Measurements from ENCODE around the gene PCID2.

The PCID2 gene

GRCh38 chr13:113161433-113161832 is 47.0 kb downstream of the PCID2 start:
- DNase-seq (ENCODE audit: extremely low spot score): no peak
- POLR2A ChIA-PET: no interaction called here
- TF ChIP-seq CTCF (IDR thresholded peaks at IDR 0.05; ENCODE audit: control extremely low read depth, extremely low read depth, low read depth, missing control alignments): no peak
- CTCF ChIA-PET: interaction anchor here (0.8 kb wide), 1 partner anchor 8 kb away, joined by 4 read pairs; no protein-coding TSS in a partner anchor

GRCh38 chr13:113160983-113161382 is 47.5 kb downstream of the PCID2 start:
- TF ChIP-seq CTCF (IDR thresholded peaks at IDR 0.05; ENCODE audit: control extremely low read depth, extremely low read depth, low read depth, missing control alignments): no peak
- ChIA-PET POLR2A (no interaction called here), CTCF (interaction anchor here (0.8 kb wide), 1 partner anchor 9 kb away, joined by 4 read pairs; no protein-coding TSS in a partner anchor)
- DNase-seq (ENCODE audit: extremely low spot score): no peak

- TF ChIP-seq CTCF (IDR thresholded peaks at IDR 0.05; ENCODE audit: control extremely low read depth, extremely low read depth, low read depth, missing control alignments): no peak
- CTCF ChIA-PET: interaction anchor here (1.2 kb wide), 1 partner anchor 234 kb away, joined by 3 read pairs; no protein-coding TSS in a partner anchor
- no peak for DNase-seq (ENCODE audit: extremely low spot score)
- POLR2A ChIA-PET: no interaction called here
Measured at GRCh38 chr13:113159701-113160100, 48.8 kb downstream of the PCID2 start.

- DNase-seq (ENCODE audit: extremely low spot score): no peak
- ChIA-PET CTCF (no interaction called here), POLR2A (no interaction called here)
- no peak for TF ChIP-seq CTCF (IDR thresholded peaks at IDR 0.05; ENCODE audit: control extremely low read depth, extremely low read depth, low read depth, missing control alignments)
Measured at GRCh38 chr13:113158946-113159345, 49.5 kb downstream of the PCID2 start.

GRCh38 chr13:113157929-113158747 is 50.3 kb downstream of the PCID2 start, which contains the start of gene PROZ:
TSS of gene PROZ (plus strand) at chr13:113158648. CDS start at chr13:113158661, 13 bp downstream.
- ChIA-PET CTCF (interaction anchor here (0.6 kb wide), 1 partner anchor 8 kb away, joined by 3 read pairs; no protein-coding TSS in a partner anchor), POLR2A (no interaction called here)
- no peak for TF ChIP-seq CTCF (IDR thresholded peaks at IDR 0.05; ENCODE audit: control extremely low read depth, extremely low read depth, low read depth, missing control alignments)
- no peak for DNase-seq (ENCODE audit: extremely low spot score)

GRCh38 chr13:113157206-113157928 is 51.1 kb downstream of the PCID2 start:
- no peak for TF ChIP-seq CTCF (IDR thresholded peaks at IDR 0.05; ENCODE audit: control extremely low read depth, extremely low read depth, low read depth, missing control alignments)
- POLR2A ChIA-PET: no interaction called here
- CTCF ChIA-PET: no interaction called here
- DNase-seq (ENCODE audit: extremely low spot score): no peak
